HepG2 (cell line): Measurements from ENCODE around the gene RBFOX1. TPM values are rescaled to one million over a fixed set of nuclear protein-coding genes. Genes with fewer than 3 reads are reported as not detected.

Experiments used
- HOXA3 ChIP-seq: sonication (generic); formaldehyde crosslinking; IDR thresholded peaks from 2 replicates; pipeline ENCODE4 v1.5.0; 2020; ENCODE audit warnings: missing genetic modification reagents
- JARID2 ChIP-seq: sonication (generic); formaldehyde crosslinking; IDR thresholded peaks from 2 replicates; pipeline ENCODE4 v1.8.1; 2023; ENCODE audit warnings: missing genetic modification reagents, inconsistent platforms; ENCODE audit not compliant: insufficient replicate concordance
- MYNN ChIP-seq: sonication (generic); formaldehyde crosslinking; IDR thresholded peaks from 2 replicates; pipeline ENCODE4 v1.4.0; 2020; ENCODE audit warnings: mild to moderate bottlenecking, low read depth, missing genetic modification reagents
- PAF1 ChIP-seq: IDR thresholded peaks from 2 replicates; pipeline ENCODE4 v1.6.1; 2016; ENCODE audit warnings: missing genetic modification reagents, missing compliant biosample characterization
- ZNF460 ChIP-seq: sonication (generic); formaldehyde crosslinking; IDR thresholded peaks from 2 replicates; pipeline ENCODE4 v1.5.1; 2020; ENCODE audit warnings: missing genetic modification reagents, mild to moderate bottlenecking, borderline replicate concordance
- ZNF501 ChIP-seq: sonication (generic); formaldehyde crosslinking; IDR thresholded peaks from 2 replicates; pipeline ENCODE4 v1.5.1; 2020; ENCODE audit warnings: mild to moderate bottlenecking, moderate library complexity, missing genetic modification reagents
- ZXDC ChIP-seq: sonication (generic); formaldehyde crosslinking; IDR thresholded peaks from 2 replicates; pipeline ENCODE4 v1.5.0; 2020; ENCODE audit warnings: mild to moderate bottlenecking, missing genetic modification reagents
- polyA plus RNA-seq, 8 experiments: library from polyadenylated mRNA; depleted of rRNA in 3 of 8; stranded (reverse) in 7 of 8; unstranded in 1 of 8; fragments of >200 nt; fragmentation: Illumina TruSeq in 4 of 8; extraction: Trizol in 4 of 8; gene quantifications; 2 replicates each; pipeline versions ENCODE4 v1.2.1 to v1.2.3, GENCODE V29; 2011 to 2016; ENCODE audit warnings: low read depth in 4 of 8, missing spikeins in 1 of 8, mixed read lengths in 1 of 8; ENCODE audit not compliant: insufficient read depth in 1 of 8
- total RNA-seq, 5 experiments: library from RNA; depleted of rRNA; stranded (reverse); fragments of >200 nt; fragmentation: Illumina TruSeq; extraction: Trizol; gene quantifications; 2 replicates each; pipeline ENCODE4 v1.2.3, GENCODE V29; 2016; ENCODE audit warnings: low read depth in 1 of 5
- TF ChIP-seq, protein P1 (sequence below): sonication (generic); formaldehyde crosslinking; IDR thresholded peaks from 2 replicates; pipeline ENCODE4 v1.4.0; 2020; ENCODE audit warnings: low read depth, missing genetic modification reagents
- TF ChIP-seq, protein P2 (sequence below): sonication (generic); formaldehyde crosslinking; IDR thresholded peaks from 2 replicates; pipeline ENCODE4 v1.4.0; 2020; ENCODE audit warnings: mild to moderate bottlenecking, missing genetic modification reagents
- TF ChIP-seq, protein P3 (sequence below): sonication (generic); formaldehyde crosslinking; IDR thresholded peaks from 2 replicates; pipeline ENCODE4 v1.5.0; 2020; ENCODE audit warnings: missing genetic modification reagents, mild to moderate bottlenecking, borderline replicate concordance

Gene RBFOX1
- total and polyA plus RNA-seq, 2 of the 13 experiments (the other 11 are each of a cell fraction or from before 2014, with no cell fraction given) = not detected

GRCh38 chr16:7644176-7644575 lies 311.5 kb downstream of the RBFOX1 start (continued):
- TF ChIP-seq, protein P1, sequence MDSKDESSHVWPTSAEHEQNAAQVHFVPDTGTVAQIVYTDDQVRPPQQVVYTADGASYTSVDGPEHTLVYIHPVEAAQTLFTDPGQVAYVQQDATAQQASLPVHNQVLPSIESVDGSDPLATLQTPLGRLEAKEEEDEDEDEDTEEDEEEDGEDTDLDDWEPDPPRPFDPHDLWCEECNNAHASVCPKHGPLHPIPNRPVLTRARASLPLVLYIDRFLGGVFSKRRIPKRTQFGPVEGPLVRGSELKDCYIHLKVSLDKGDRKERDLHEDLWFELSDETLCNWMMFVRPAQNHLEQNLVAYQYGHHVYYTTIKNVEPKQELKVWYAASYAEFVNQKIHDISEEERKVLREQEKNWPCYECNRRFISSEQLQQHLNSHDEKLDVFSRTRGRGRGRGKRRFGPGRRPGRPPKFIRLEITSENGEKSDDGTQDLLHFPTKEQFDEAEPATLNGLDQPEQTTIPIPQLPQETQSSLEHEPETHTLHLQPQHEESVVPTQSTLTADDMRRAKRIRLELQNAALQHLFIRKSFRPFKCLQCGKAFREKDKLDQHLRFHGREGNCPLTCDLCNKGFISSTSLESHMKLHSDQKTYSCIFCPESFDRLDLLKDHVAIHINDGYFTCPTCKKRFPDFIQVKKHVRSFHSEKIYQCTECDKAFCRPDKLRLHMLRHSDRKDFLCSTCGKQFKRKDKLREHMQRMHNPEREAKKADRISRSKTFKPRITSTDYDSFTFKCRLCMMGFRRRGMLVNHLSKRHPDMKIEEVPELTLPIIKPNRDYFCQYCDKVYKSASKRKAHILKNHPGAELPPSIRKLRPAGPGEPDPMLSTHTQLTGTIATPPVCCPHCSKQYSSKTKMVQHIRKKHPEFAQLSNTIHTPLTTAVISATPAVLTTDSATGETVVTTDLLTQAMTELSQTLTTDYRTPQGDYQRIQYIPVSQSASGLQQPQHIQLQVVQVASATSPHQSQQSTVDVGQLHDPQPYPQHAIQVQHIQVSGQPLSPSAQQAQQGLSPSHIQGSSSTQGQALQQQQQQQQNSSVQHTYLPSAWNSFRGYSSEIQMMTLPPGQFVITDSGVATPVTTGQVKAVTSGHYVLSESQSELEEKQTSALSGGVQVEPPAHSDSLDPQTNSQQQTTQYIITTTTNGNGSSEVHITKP (CRISPR knock-in tag) = no peak
- TF ChIP-seq, protein P2, sequence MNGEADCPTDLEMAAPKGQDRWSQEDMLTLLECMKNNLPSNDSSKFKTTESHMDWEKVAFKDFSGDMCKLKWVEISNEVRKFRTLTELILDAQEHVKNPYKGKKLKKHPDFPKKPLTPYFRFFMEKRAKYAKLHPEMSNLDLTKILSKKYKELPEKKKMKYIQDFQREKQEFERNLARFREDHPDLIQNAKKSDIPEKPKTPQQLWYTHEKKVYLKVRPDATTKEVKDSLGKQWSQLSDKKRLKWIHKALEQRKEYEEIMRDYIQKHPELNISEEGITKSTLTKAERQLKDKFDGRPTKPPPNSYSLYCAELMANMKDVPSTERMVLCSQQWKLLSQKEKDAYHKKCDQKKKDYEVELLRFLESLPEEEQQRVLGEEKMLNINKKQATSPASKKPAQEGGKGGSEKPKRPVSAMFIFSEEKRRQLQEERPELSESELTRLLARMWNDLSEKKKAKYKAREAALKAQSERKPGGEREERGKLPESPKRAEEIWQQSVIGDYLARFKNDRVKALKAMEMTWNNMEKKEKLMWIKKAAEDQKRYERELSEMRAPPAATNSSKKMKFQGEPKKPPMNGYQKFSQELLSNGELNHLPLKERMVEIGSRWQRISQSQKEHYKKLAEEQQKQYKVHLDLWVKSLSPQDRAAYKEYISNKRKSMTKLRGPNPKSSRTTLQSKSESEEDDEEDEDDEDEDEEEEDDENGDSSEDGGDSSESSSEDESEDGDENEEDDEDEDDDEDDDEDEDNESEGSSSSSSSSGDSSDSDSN (CRISPR knock-in tag) = no peak
- TF ChIP-seq ZNF460 (CRISPR knock-in tag) = no peak
- TF ChIP-seq ZXDC = no peak
- TF ChIP-seq PAF1 (CRISPR knock-in tag) = no peak
- no peak for TF ChIP-seq ZNF501 (CRISPR knock-in tag)
- TF ChIP-seq, protein P3, sequence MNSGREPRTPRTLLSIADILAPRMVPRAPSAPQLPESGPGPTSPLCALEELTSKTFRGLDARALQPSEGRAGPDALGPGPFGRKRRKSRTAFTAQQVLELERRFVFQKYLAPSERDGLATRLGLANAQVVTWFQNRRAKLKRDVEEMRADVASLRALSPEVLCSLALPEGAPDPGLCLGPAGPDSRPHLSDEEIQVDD = no peak
- no peak for TF ChIP-seq HOXA3 (CRISPR knock-in tag)
- no peak for TF ChIP-seq MYNN
- TF ChIP-seq JARID2 (CRISPR knock-in tag) = no peak
